Occipital lobe (tissue), 2 donors: ENCODE measurements around the gene ERC1. TPM values are rescaled to one million over a fixed set of nuclear protein-coding genes. Genes with fewer than 3 reads are reported as not detected.

Source experiments
- DNase-seq: peaks from one replicate; lab custom pipeline; 2025; lab: John Stamatoyannopoulos, UW
- total RNA-seq: library from RNA; depleted of rRNA; stranded (reverse); fragments of >200 nt; gene quantifications from one replicate; pipeline ENCODE4 v1.2.3, GENCODE V29; 2014

The ERC1 gene
- total RNA-seq, 1 donor from 2014 or later, result 119 TPM

GRCh38 chr12:1474041-1474573 lies 483.1 kb downstream of the ERC1 start:
- no peak for DNase-seq

- no peak for DNase-seq
Measured at GRCh38 chr12:1474574-1475153, 483.6 kb downstream of the ERC1 start.

- DNase-seq, result no peak
Measured at GRCh38 chr12:1479645-1480044, 488.6 kb downstream of the ERC1 start.

GRCh38 chr12:1481326-1481725 lies 490.3 kb downstream of the ERC1 start:
- no peak for DNase-seq

GRCh38 chr12:1481906-1482305 lies 490.9 kb downstream of the ERC1 start:
- no peak for DNase-seq

- no peak for DNase-seq
Measured at GRCh38 chr12:1488908-1489381, 497.9 kb downstream of the ERC1 start.

GRCh38 chr12:1491983-1492697 lies 501.1 kb downstream of the ERC1 start:
- no peak for DNase-seq

GRCh38 chr12:1493781-1494565 lies 502.9 kb downstream of the ERC1 start:
- no peak for DNase-seq

GRCh38 chr12:1494856-1495255 lies 503.8 kb downstream of the ERC1 start:
- no peak for DNase-seq

- no peak for DNase-seq
Measured at GRCh38 chr12:1496162-1496900, 505.3 kb downstream of the ERC1 start.

DNA sequence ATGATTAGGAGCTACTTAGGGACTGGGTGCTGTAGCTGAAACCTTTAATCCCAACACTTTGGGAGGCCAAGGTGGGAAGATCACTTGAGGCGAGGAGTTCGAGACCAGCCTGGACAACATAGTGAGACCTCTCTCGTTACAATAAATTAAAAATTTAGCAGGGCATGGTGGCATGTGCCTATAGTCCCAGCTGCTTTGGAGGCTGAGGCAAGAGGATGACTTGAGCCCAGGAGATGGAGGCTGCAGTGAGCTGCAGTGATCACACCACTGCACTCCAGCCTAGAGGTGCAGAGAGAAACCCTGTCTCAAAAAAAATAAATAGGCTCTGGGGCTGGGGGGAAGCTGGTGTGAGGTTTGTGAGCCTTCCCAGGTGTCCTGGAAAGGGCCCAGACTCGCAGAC lies 506.1 kb downstream of the ERC1 start:
- no peak for DNase-seq

- DNase-seq, result no peak
Measured at GRCh38 chr12:1498199-1498740, 507.2 kb downstream of the ERC1 start.

DNA sequence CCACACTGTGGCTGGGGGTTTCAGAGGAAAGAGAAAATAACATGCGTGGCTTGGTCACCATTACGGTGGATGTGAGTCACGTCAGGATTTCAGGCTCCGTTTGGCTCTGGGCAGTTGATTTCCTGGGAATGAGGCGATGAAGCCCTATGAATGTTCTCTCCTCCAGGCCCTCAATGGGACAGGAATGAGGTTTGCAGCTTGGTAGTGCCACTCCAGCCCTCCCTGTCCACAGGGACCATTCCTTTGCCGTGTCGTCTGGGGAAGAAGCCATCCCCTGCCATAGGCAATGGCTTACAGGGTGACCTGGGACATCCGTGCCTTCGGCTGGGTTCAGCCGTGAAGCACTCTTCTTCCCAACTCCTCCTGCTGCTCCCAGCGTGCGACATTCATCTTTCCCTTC lies 508.3 kb downstream of the ERC1 start:
- no peak for DNase-seq

- no peak for DNase-seq
Measured at GRCh38 chr12:1500095-1500801, 509.2 kb downstream of the ERC1 start.

DNA sequence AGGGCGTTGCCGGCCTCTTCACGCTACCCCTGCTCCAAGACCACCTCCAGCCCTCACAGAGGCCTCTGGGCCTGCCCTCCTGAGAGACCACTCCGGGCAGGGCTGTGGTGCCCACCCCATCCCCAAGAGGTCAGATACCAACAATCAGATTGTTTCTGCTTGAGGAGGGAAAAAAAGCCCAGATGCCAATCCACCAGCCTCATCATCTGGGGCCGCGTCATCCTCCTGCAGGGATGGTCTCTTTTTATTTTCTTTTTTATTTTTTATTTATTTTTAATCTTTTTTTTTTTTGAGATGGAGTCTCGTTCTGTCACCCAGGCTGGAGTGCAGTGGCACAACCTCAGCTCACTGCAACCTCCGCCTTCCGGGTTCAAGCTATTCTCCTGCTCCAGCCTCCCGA lies 510.0 kb downstream of the ERC1 start:
- DNase-seq, result no peak

GRCh38 chr12:1501695-1502378 lies 510.8 kb downstream of the ERC1 start:
- DNase-seq, result no peak

GRCh38 chr12:1502379-1502720 lies 511.3 kb downstream of the ERC1 start:
- no peak for DNase-seq

DNA sequence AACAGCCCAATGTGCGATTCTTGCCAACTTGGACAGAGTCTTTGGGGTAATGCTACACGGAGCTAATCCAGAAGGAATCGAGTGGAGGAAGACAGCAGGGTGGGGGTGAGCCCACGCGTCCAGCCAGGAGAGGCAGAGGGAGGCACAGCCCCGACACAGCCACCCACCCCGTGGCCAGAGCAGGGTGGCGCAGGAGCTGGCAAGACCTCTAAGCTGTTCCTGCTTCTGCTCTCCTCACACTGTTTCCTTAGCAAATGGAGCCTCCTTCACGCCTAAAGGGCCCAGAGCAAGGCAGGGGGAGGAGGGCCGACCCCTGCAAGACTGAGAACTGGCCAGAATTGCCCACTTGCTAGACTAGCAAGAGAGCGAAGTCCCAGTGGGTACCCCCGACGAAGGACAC lies 511.8 kb downstream of the ERC1 start:
- no peak for DNase-seq

GRCh38 chr12:1503281-1503711 lies 512.3 kb downstream of the ERC1 start:
- no peak for DNase-seq

DNA sequence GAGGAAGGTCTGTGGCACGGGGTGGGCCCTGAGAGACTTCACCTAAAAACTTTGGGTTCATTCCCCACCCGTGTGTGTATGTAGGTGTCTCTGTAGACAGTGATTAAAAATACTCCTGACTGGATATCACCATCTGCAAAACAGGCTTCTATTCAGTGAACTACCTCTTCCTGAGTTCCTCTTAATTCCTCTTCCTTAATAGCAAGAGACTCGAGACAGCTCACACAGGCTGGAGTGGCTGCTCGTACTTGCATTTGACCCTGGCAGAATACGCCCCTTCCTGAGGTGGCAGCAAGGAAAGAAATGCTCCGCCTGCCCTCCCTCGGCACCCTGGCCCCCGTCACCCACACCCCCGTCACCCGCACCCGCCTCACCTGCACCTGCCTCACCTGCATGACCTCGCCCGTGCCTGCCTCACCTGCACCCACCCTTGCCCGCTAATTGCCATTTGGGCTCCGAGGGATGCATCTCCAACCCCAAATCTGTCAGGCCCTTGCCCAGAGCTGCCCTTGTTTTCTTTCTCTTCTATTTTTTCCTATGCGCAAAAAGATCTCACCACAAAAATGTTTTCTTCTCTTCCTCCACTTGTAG lies 513.4 kb downstream of the ERC1 start:
- no peak for DNase-seq
